ENCODE measurements around the gene ARID1A. TPM values are rescaled to one million over a fixed set of nuclear protein-coding genes. Genes with fewer than 3 reads are reported as not detected.

ARID1A gene
- total and polyA plus RNA-seq, 2 of the 8 experiments (the other 6 are each of a cell fraction or from before 2014, with no cell fraction given) = 52.1 to 103 TPM

DNA sequence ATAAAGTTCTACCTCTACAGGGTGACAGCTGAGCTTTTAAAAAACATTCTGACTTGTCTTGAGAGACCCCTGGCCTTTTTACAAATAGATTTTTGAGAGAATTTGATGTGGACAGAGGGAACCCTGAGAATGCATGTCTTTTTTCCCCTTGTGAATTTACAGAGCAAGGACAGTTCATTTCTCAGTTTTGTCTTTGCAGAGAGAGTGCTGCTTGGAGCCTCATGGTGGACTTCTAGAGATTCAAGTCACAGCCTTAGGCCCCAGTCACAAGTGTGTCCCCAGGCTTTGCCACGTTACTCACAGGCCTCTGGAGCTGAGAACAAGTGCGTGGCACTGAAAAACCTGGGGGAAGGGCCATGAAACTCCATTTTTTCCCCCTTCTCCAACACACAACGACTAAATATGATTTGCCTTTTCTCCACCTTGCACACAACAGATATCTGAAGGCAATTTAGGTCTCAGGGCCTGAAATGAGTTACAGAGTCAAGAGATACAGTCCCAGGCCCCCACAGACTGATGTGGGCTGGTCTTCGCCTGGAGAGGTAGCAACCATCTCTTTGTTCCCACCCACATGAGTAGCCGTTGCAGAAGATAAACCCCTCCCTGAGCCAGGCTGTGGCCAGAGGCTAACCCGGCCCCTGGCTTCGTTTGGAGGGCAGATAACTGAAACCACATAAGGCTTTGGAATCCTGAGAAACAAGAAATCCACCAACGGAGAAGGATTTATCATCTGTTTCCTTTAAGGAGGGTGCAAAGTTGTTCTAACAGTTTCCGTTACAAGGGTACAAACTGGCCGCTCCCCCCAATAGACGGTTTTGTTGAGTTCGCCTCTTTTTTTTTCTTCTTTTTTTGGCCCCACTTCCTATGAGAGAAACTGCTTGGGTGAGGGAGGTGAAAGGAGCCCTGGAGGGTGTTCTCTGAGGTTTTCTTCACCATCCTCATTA lies 90.9 kb downstream of the ARID1A start:
- no peak overlapping the region for H3K14ac ChIP-seq (ENCODE audit: insufficient read length)
- no peak for TF ChIP-seq BCL11A (IDR thresholded peaks at IDR 0.05; ENCODE audit: low read depth in 2 of 2, low read length in 2 of 2)
- 0 out of 2 replicates have a peak, but pooled peaks have one; percentile 25 for TF ChIP-seq RBBP5 (IDR thresholded peaks at IDR 0.05; ENCODE audit: borderline replicate concordance, low read depth, low read length)
- TF ChIP-seq POLR2AphosphoS5 (IDR thresholded peaks at IDR 0.05; ENCODE audit: low read depth, low read length) = 0 out of 2 replicates have a peak, but pooled peaks have one; percentile 32
- no peak for TF ChIP-seq CHD2 (IDR thresholded peaks at IDR 0.05; ENCODE audit: low read length)
- no peak for TF ChIP-seq NANOG (IDR thresholded peaks at IDR 0.05; ENCODE audit: insufficient read depth, low read depth, low read length, poor library complexity, severe bottlenecking)
- TF ChIP-seq, protein P1, sequence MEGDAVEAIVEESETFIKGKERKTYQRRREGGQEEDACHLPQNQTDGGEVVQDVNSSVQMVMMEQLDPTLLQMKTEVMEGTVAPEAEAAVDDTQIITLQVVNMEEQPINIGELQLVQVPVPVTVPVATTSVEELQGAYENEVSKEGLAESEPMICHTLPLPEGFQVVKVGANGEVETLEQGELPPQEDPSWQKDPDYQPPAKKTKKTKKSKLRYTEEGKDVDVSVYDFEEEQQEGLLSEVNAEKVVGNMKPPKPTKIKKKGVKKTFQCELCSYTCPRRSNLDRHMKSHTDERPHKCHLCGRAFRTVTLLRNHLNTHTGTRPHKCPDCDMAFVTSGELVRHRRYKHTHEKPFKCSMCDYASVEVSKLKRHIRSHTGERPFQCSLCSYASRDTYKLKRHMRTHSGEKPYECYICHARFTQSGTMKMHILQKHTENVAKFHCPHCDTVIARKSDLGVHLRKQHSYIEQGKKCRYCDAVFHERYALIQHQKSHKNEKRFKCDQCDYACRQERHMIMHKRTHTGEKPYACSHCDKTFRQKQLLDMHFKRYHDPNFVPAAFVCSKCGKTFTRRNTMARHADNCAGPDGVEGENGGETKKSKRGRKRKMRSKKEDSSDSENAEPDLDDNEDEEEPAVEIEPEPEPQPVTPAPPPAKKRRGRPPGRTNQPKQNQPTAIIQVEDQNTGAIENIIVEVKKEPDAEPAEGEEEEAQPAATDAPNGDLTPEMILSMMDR (IDR thresholded peaks at IDR 0.05; ENCODE audit: control extremely low read depth in 1 of 3, insufficient read depth in 1 of 3, low read depth in 1 of 3, low read length in 3 of 3) = peak in 1 of 3 experiments; percentile 13; a peak in 1 of 4 replicates
- peak; percentile 32; the same call in 1 of the 2 replicates for TF ChIP-seq TBP (IDR thresholded peaks at IDR 0.05; ENCODE audit: low read depth, low read length)

More for the DNA sequence above, 90.9 kb downstream of the ARID1A start:
- DNase-seq (ENCODE audit: low read depth in 1 of 2, low spot score in 2 of 2) = peak in 1 of 2 experiments; percentile 63
- peak overlapping the region; percentile 32; the same call in 1 of the 2 replicates for H2BK15ac ChIP-seq (ENCODE audit: low read length)
- no peaks in the 10 kb centered on the region for H3K79me2 ChIP-seq (ENCODE audit: control insufficient read depth in 1 of 2, insufficient read depth in 2 of 2, low read length in 2 of 2)
- H3K9me3 ChIP-seq (ENCODE audit: insufficient read depth in 2 of 2, low read depth in 1 of 2, low read length in 1 of 2) = no peaks in the 10 kb centered on the region
- no peaks in the 10 kb centered on the region for H3K27me3 ChIP-seq (replicated peaks in 1 of 4; ENCODE audit: control insufficient read depth in 3 of 4, extremely low read depth in 1 of 4, insufficient read depth in 3 of 4, low read length in 3 of 4)
- H3K23me2 ChIP-seq (ENCODE audit: low read depth, low read length) = peaks cover 14% of the 10 kb centered on the region
- H3K4ac ChIP-seq (replicated peaks; ENCODE audit: insufficient read length, low read depth, low read length) = no peak overlapping the region
- no peak overlapping the region for H2AK5ac ChIP-seq (ENCODE audit: low read depth, low read length)
- H3K27ac ChIP-seq (ENCODE audit: low read depth, low read length) = peak overlapping the region; percentile 81
- H4K20me1 ChIP-seq (replicated peaks in 1 of 2; ENCODE audit: control insufficient read depth in 1 of 2, insufficient read depth in 2 of 2, low read length in 2 of 2) = no peaks in the 10 kb centered on the region
- FAIRE-seq = no peak
- peak overlapping the region; percentile 86 for H2BK12ac ChIP-seq (ENCODE audit: low read depth, low read length)
- 41% methylated on average over 12 of the region's 12 CpGs; no CpG with 5 or more reads in 1 of the 2 experiments for WGBS, 2 experiments (ENCODE audit: extremely low coverage in 1 of 2, insufficient coverage in 1 of 2, insufficient read length in 1 of 2, insufficient replicate concordance in 2 of 2, low coverage in 1 of 2, low lambda C conversion rate in 2 of 2, missing lambda C conversion rate in 1 of 2)
- no peaks in the 10 kb centered on the region for H3K79me1 ChIP-seq (ENCODE audit: low read depth, low read length)
- peak overlapping the region; percentile 81 for H3K18ac ChIP-seq (ENCODE audit: extremely low read depth, low read length)
- no peak overlapping the region for H3K23ac ChIP-seq (ENCODE audit: insufficient read length)
- no peak overlapping the region for H4K8ac ChIP-seq (ENCODE audit: extremely low read depth, insufficient read depth, low read length)
- peak overlapping the region; percentile 79 to 98 for H3K4me2 ChIP-seq (ENCODE audit: insufficient read depth in 1 of 2, low read depth in 2 of 2, low read length in 2 of 2)
- H3K56ac ChIP-seq (replicated peaks; ENCODE audit: insufficient read length, low read depth, low read length) = no peak overlapping the region
- no peak overlapping the region for H2AFZ ChIP-seq (ENCODE audit: low read length)
- peak overlapping the region; percentile 76 for H4K91ac ChIP-seq (replicated peaks; ENCODE audit: insufficient read length, low read length)
- peak overlapping the region; percentile 81 for H4K5ac ChIP-seq (ENCODE audit: insufficient read length, low read depth, low read length)
- H3K4me3 ChIP-seq (ENCODE audit: extremely low read depth in 1 of 4, insufficient read depth in 2 of 4, low read depth in 3 of 4, low read length in 4 of 4) = peak overlapping the region; percentile 63 to 84 (median 73)
- peak overlapping the region; percentile 13 for H2BK120ac ChIP-seq (replicated peaks; ENCODE audit: low read depth, low read length)
- H3K9ac ChIP-seq (replicated peaks in 1 of 4; ENCODE audit: extremely low read depth in 1 of 4, low read depth in 3 of 4, low read length in 3 of 4) = peak overlapping the region in 3 of 4 experiments; percentile 73 to 86 (median 74); a peak in 6 of 7 replicates
- H2BK20ac ChIP-seq (ENCODE audit: low read length) = no peak overlapping the region; the same call in 1 of the 2 replicates
- POLR2A ChIA-PET (ENCODE audit: partially characterized antibody) = interaction anchor here (1.0 to 11.6 kb wide), 9 partner anchors 8 to 184 kb away, joined by 3 to 118 read pairs (median 5); partner anchors contain the start of genes ARID1A and GPATCH3
- peak overlapping the region; percentile 72; the same call in 1 of the 2 replicates for H2BK5ac ChIP-seq (ENCODE audit: low read depth, low read length)
- peaks cover 0 to 7% (median under 1%) of the 10 kb centered on the region in 4 experiments; a peak in 1 of 8 replicates for H3K36me3 ChIP-seq (ENCODE audit: control insufficient read depth in 2 of 4, insufficient read depth in 4 of 4, low read length in 3 of 4)
- CTCF ChIA-PET (ENCODE audit: partially characterized antibody) = interaction anchor here (0.7 to 6.9 kb wide), 5 partner anchors 13 to 184 kb away, joined by 3 to 61 read pairs (median 4); no protein-coding TSS in a partner anchor
- H3K4me1 ChIP-seq (replicated peaks in 1 of 4; ENCODE audit: control insufficient read depth in 3 of 4, insufficient read depth in 4 of 4, low read length in 3 of 4) = peaks cover 7 to 19% (median 13%) of the 10 kb centered on the region in 4 experiments; a peak in 6 of 7 replicates

All from H1 (cell line).